ENCODE measurements around the gene CCDC85C. TPM values are rescaled to one million over a fixed set of nuclear protein-coding genes. Genes with fewer than 3 reads are reported as not detected.

The CCDC85C gene
- total RNA-seq, 2 experiments from 2014 or later = 5.8 to 7.5 TPM

DNA sequence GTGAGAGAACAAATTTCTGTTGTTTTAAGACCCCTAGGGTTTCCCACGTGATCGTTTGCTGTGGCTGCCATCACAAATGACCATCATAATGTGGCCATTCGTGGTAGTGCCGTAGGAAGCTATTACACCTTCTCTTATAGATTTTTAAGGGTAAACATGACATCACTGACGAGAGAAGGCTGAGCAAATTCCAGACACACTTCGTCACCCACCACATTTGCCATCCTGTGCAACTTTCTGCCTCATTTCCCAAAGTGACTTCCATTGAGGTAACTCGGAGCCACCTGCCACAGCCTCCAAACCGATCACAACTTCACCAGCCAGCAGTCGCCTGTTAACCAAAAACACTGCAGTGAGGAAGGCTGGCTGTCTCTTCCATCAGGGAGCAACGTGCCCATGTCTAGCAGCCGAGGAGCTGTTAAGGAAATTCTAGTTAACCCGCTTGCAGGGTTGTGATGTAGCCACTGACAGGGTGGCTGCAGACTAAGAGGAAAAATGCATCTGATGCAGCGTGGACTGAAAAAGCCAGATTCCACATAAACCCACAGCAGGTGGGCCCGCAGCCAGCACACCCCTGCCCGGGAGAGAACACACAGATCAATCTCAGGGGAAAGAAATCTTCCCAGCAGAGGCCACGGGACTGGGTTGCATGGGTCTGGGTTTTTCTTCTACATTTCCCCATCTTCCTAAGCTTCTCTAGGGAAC, 44.6 kb downstream of the CCDC85C start:
- Mint-ChIP-seq H3K36me3 (ENCODE audit: low read depth) (no peaks in the 10 kb centered on the region), H3K27ac (no peak overlapping the region), H3K4me3 (no peak overlapping the region), H3K9me3 (no peaks in the 10 kb centered on the region), H3K27me3 (no peaks in the 10 kb centered on the region), H3K4me1 (ENCODE audit: low read depth) (no peaks in the 10 kb centered on the region)
- no peak overlapping the region for H3K4me3 ChIP-seq (ENCODE audit: low read length)
- H3K36me3 ChIP-seq (ENCODE audit: insufficient read depth, low read length) = no peaks in the 10 kb centered on the region
- intact Hi-C loops (cut with DNase I, micrococcal nuclease) = no loop called here
- CTCF ChIA-PET = no interaction called here
- no peaks in the 10 kb centered on the region for H3K4me1 ChIP-seq (ENCODE audit: insufficient read depth, low read length)
- peaks cover 0 to 11% of the 10 kb centered on the region in 2 experiments for H3K9me3 ChIP-seq (ENCODE audit: control insufficient read depth in 1 of 2, insufficient read depth in 1 of 2, low read length in 2 of 2)
- no peak overlapping the region for H3K27ac ChIP-seq (ENCODE audit: low read depth in 1 of 2, low read length in 2 of 2)
- POLR2A ChIA-PET = no interaction called here
- TF ChIP-seq CTCF (IDR thresholded peaks at IDR 0.05) = no peak
- no peaks in the 10 kb centered on the region for H3K27me3 ChIP-seq (ENCODE audit: control insufficient read depth in 1 of 2, insufficient read depth in 2 of 2, low read length in 2 of 2)
- ATAC-seq (ENCODE audit: poor library complexity) (no peak), DNase-seq (no peak)

- peaks cover 0 to 11% of the 10 kb centered on the region in 2 experiments for H3K9me3 ChIP-seq (ENCODE audit: control insufficient read depth in 1 of 2, insufficient read depth in 1 of 2, low read length in 2 of 2)
- ATAC-seq (ENCODE audit: poor library complexity) (no peak), DNase-seq (no peak)
- no peaks in the 10 kb centered on the region for H3K27me3 Mint-ChIP-seq
- H3K4me1 Mint-ChIP-seq (ENCODE audit: low read depth) = no peaks in the 10 kb centered on the region
- H3K36me3 Mint-ChIP-seq (ENCODE audit: low read depth) = no peaks in the 10 kb centered on the region
- intact Hi-C loops (cut with DNase I, micrococcal nuclease) = no loop called here
- no peak overlapping the region for H3K27ac ChIP-seq (ENCODE audit: low read depth in 1 of 2, low read length in 2 of 2)
- no peaks in the 10 kb centered on the region for H3K36me3 ChIP-seq (ENCODE audit: insufficient read depth, low read length)
- TF ChIP-seq CTCF (IDR thresholded peaks at IDR 0.05) = no peak
- H3K27ac Mint-ChIP-seq = no peak overlapping the region
- H3K9me3 Mint-ChIP-seq = no peaks in the 10 kb centered on the region
- no peak overlapping the region for H3K4me3 ChIP-seq (ENCODE audit: low read length)
- no peaks in the 10 kb centered on the region for H3K27me3 ChIP-seq (ENCODE audit: control insufficient read depth in 1 of 2, insufficient read depth in 2 of 2, low read length in 2 of 2)
- no peaks in the 10 kb centered on the region for H3K4me1 ChIP-seq (ENCODE audit: insufficient read depth, low read length)
- ChIA-PET CTCF (no interaction called here), POLR2A (no interaction called here)
- no peak overlapping the region for H3K4me3 Mint-ChIP-seq
Observed at GRCh38 chr14:99556134-99556791, 47.7 kb downstream of the CCDC85C start.

DNA sequence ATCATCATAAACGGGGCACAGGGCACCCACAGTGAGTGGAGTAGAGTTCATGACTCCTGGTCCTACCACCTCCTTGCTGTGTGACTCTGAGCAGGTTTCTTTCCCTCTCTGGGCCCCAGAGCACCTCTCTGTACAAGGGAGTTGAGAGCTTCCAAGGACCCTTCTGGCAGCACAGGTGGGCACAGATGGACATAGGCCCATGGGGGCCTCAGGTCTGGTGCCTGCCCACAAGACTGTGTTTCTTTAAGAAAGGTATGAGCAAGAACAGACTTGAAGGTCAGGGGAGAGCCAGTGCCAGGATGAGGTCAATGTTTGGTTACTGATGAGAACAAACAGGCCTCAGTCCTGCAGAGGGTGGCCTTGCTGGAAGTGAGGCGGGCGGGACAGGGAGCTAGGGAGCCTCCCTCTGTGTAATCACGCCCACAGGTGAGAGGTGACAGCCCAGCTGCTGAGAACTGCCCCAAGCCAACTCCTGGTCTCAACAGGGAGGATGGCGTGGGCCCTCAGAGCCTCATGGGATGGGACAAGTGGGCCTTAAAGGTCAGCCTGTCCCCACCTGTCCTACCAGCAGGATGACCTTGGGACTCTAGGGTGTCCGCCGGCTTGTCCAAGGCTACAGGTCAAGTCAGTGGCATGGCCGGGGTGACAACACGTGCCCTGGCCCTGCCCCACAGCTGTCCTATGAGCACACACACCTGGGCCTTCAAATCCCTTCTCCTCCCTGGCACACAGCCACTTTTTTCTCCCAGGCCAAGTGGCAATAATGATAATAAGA, 49.1 kb downstream of the CCDC85C start:
- intact Hi-C loops (cut with DNase I, micrococcal nuclease) = no loop called here
- H3K36me3 Mint-ChIP-seq (ENCODE audit: low read depth) = no peaks in the 10 kb centered on the region
- H3K9me3 Mint-ChIP-seq = no peaks in the 10 kb centered on the region
- no peak overlapping the region for H3K4me3 Mint-ChIP-seq
- TF ChIP-seq CTCF (IDR thresholded peaks at IDR 0.05) = no peak
- H3K4me1 Mint-ChIP-seq (ENCODE audit: low read depth) = no peaks in the 10 kb centered on the region
- no peaks in the 10 kb centered on the region for H3K27me3 Mint-ChIP-seq
- H3K27ac Mint-ChIP-seq = no peak overlapping the region
- peaks cover 0 to 4% of the 10 kb centered on the region in 2 experiments for H3K9me3 ChIP-seq (ENCODE audit: control insufficient read depth in 1 of 2, insufficient read depth in 1 of 2, low read length in 2 of 2)
- POLR2A ChIA-PET = no interaction called here
- H3K36me3 ChIP-seq (ENCODE audit: insufficient read depth, low read length) = no peaks in the 10 kb centered on the region
- H3K27ac ChIP-seq (ENCODE audit: low read depth in 1 of 2, low read length in 2 of 2) = no peak overlapping the region
- no peaks in the 10 kb centered on the region for H3K4me1 ChIP-seq (ENCODE audit: insufficient read depth, low read length)
- no peak for ATAC-seq (ENCODE audit: poor library complexity)
- no peaks in the 10 kb centered on the region for H3K27me3 ChIP-seq (ENCODE audit: control insufficient read depth in 1 of 2, insufficient read depth in 2 of 2, low read length in 2 of 2)
- CTCF ChIA-PET = no interaction called here
- no peak for DNase-seq
- H3K4me3 ChIP-seq (ENCODE audit: low read length) = no peak overlapping the region
